HCT116 (cell line): Measurements from ENCODE around the gene TMEM132C. TPM values are rescaled to one million over a fixed set of nuclear protein-coding genes. Genes with fewer than 3 reads are reported as not detected.
"Not testable (repeated sequence)": the region's sequence is repeated elsewhere in the genome, so short reads cannot be mapped to it uniquely, and the experiment has no call there.

Experiments
- ATAC-seq: fragments of 200-7000 bp; cut with Tn5 transposase; 2 replicates; pipeline ENCODE4 v1.9.1; 2020; ENCODE audit warnings: mild to moderate bottlenecking, moderate library complexity
- BruUV-seq: library from RNA; stranded (reverse); fragments of 400-500 nt; replicated peaks from 2 replicates; lab custom pipeline; 2021; lab: Mats Ljungman, UMichigan
- CTCF ChIA-PET: fragments of 300-600 bp; sonication (Branson Sonifier 250); formaldehyde crosslinking; loops from one replicate; lab custom pipeline; 2021; ENCODE audit warnings: antibody characterized with exemption; lab: Charles Lee
- POLR2A ChIA-PET: fragments of 300-600, 350-600 bp; sonication (Branson Sonifier 250); formaldehyde crosslinking; loops from one replicate; lab custom pipeline; 2021; ENCODE audit warnings: antibody characterized with exemption; lab: Charles Lee
- RAD21 ChIA-PET, 2 experiments: fragments of 300-600 bp; sonication (Branson Sonifier 250); formaldehyde crosslinking; loops; one replicate each; lab custom pipeline; 2023; ENCODE audit warnings: low total read pairs in 2 of 2; ENCODE audit not compliant: uncharacterized antibody in 2 of 2, unreplicated experiment in 2 of 2, low non-redundant PET in 1 of 2; lab: Charles Lee
- DNase-seq: peaks from one replicate; pipeline ENCODE4 v3.0.0-alpha.2; 2010; ENCODE audit warnings: low read depth, low spot score
- H2AFZ ChIP-seq: fragments of 200-600 bp; shearing (Covaris generic), sonication (generic); 2 replicates; pipeline ENCODE4 v1.6.1; 2017; ENCODE audit warnings: low read depth, mixed run types, mixed read lengths, antibody characterized with exemption, low read length; ENCODE audit not compliant: poor library complexity, severe bottlenecking
- H3K27ac ChIP-seq: 2 replicates; pipeline ENCODE4 v1.5.1; 2012; ENCODE audit warnings: low read depth, low read length
- H3K27me3 ChIP-seq: fragments of 200-600 bp; sonication (generic); 2 replicates; pipeline ENCODE4 v1.6.1; 2016; ENCODE audit warnings: mixed run types, low read length, mixed read lengths; ENCODE audit not compliant: insufficient read depth
- H3K36me3 ChIP-seq, 2 experiments: fragments of 200-500 bp in 1 of 2; fragments of 200-600 bp in 1 of 2; sonication (Bioruptor generic) in 1 of 2; sonication (generic) in 1 of 2; 2 replicates each; pipeline versions ENCODE4 v1.5.1 to v1.6.1; 2014 to 2016; ENCODE audit warnings: low read length in 2 of 2, inconsistent platforms in 1 of 2, mixed read lengths in 1 of 2, mixed run types in 1 of 2; ENCODE audit not compliant: insufficient read depth in 2 of 2, control insufficient read depth in 1 of 2
- H3K4me1 ChIP-seq, 2 experiments: fragments of 200-600 bp in 1 of 2; sonication (generic) in 1 of 2; 2 replicates each; pipeline versions ENCODE4 v1.5.1 to v1.6.1; 2012 to 2017; ENCODE audit warnings: low read length in 2 of 2, inconsistent platforms in 1 of 2, mild to moderate bottlenecking in 1 of 2, mixed read lengths in 1 of 2, mixed run types in 1 of 2, moderate library complexity in 1 of 2; ENCODE audit not compliant: insufficient read depth in 2 of 2, control insufficient read depth in 1 of 2
- H3K4me2 ChIP-seq: fragments of 200-600 bp; sonication (generic); 2 replicates; pipeline ENCODE4 v1.6.1; 2017; ENCODE audit warnings: mixed run types, low read length, mixed read lengths
- H3K4me3 ChIP-seq, 2 experiments: fragments of 200-600 bp in 1 of 2; sonication (generic) in 1 of 2; replicated peaks in 1 of 2; 2 replicates each; pipeline ENCODE4 v1.5.1; 2011 to 2016; ENCODE audit warnings: low read length in 2 of 2, control low read depth in 1 of 2, low read depth in 1 of 2, mild to moderate bottlenecking in 1 of 2, mixed read lengths in 1 of 2, mixed run types in 1 of 2
- H3K79me2 ChIP-seq: fragments of 200-600 bp; sonication (generic); 2 replicates; pipeline ENCODE4 v1.6.1; 2017; ENCODE audit warnings: mild to moderate bottlenecking, mixed run types, low read length, moderate library complexity, mixed read lengths; ENCODE audit not compliant: insufficient read depth
- H3K9ac ChIP-seq: fragments of 200-600 bp; sonication (generic); 2 replicates; pipeline ENCODE4 v1.6.1; 2016; ENCODE audit warnings: low read length, mixed read lengths
- H3K9me2 ChIP-seq: fragments of 200-600 bp; sonication (generic), shearing (Covaris generic); 2 replicates; pipeline ENCODE4 v1.6.1; 2017; ENCODE audit warnings: mixed run types, mild to moderate bottlenecking, moderate library complexity; ENCODE audit not compliant: insufficient read depth
- H3K9me3 ChIP-seq, 2 experiments: fragments of 200-500 bp in 1 of 2; fragments of 200-600 bp in 1 of 2; sonication (Bioruptor generic) in 1 of 2; sonication (generic) in 1 of 2; 2 replicates each; pipeline ENCODE4 v1.6.1; 2014 to 2017; ENCODE audit warnings: low read length in 2 of 2, mixed read lengths in 2 of 2, inconsistent platforms in 1 of 2, low read depth in 1 of 2, mild to moderate bottlenecking in 1 of 2, mixed run types in 1 of 2, moderate library complexity in 1 of 2; ENCODE audit not compliant: control insufficient read depth in 1 of 2, insufficient read depth in 1 of 2
- H4K20me1 ChIP-seq: fragments of 200-600 bp; sonication (generic), shearing (Covaris generic); 2 replicates; pipeline ENCODE4 v1.6.1; 2017; ENCODE audit warnings: mixed run types, mild to moderate bottlenecking, moderate library complexity; ENCODE audit not compliant: insufficient read depth
- CBX3 ChIP-seq: IDR thresholded peaks from 2 replicates; pipeline ENCODE4 v1.6.1; 2012; ENCODE audit warnings: low read depth
- CEBPB ChIP-seq: IDR thresholded peaks from 2 replicates; pipeline ENCODE4 v1.6.1; 2012; ENCODE audit warnings: low read depth
- ELF1 ChIP-seq: IDR thresholded peaks from 2 replicates; pipeline ENCODE4 v1.6.1; 2012; ENCODE audit warnings: low read depth, borderline replicate concordance
- EZH2 ChIP-seq: fragments of 200-600 bp; sonication (generic); IDR thresholded peaks from 2 replicates; pipeline ENCODE4 v1.6.1; 2017; ENCODE audit warnings: antibody characterized with exemption, mixed run types
- EZH2phosphoT487 ChIP-seq: fragments of 200-600 bp; IDR thresholded peaks from 2 replicates; pipeline ENCODE4 v1.6.1; 2018; ENCODE audit warnings: antibody characterized with exemption, borderline replicate concordance
- JUND ChIP-seq: IDR thresholded peaks from 2 replicates; pipeline ENCODE4 v1.6.1; 2012
- POLR2AphosphoS5 ChIP-seq: IDR thresholded peaks from 2 replicates; pipeline ENCODE4 v1.6.1; 2011; ENCODE audit warnings: mild to moderate bottlenecking, low read depth, low read length, moderate library complexity
- RAD21 ChIP-seq: IDR thresholded peaks from 2 replicates; pipeline ENCODE4 v1.6.1; 2012; ENCODE audit warnings: low read depth, mild to moderate bottlenecking
- YY1 ChIP-seq: IDR thresholded peaks from 2 replicates; pipeline ENCODE4 v1.6.1; 2011; ENCODE audit warnings: low read length, low read depth, moderate library complexity, mild to moderate bottlenecking; ENCODE audit not compliant: insufficient replicate concordance; ENCODE audit errors: extremely low read depth
- intact Hi-C: fragments of 100-400 bp; cut with micrococcal nuclease; formaldehyde crosslinking; loops from 2 replicates; pipeline ENCODE4 v1.10.0; 2022
- total RNA-seq: library from RNA; stranded (reverse); gene quantifications from one replicate; pipeline ENCODE4 v1.2.1, GENCODE V29; 2021; ENCODE audit not compliant: unreplicated experiment
- TF ChIP-seq, protein P1 (sequence below): IDR thresholded peaks from 2 replicates; pipeline ENCODE4 v1.6.1; 2012
- TF ChIP-seq, protein P2 (sequence below): IDR thresholded peaks from 2 replicates; pipeline ENCODE4 v1.6.1; 2012
- TF ChIP-seq, protein P3 (sequence below): IDR thresholded peaks from 2 replicates; pipeline ENCODE4 v1.6.1; 2012; ENCODE audit warnings: low read depth

The TMEM132C gene
- total RNA-seq, 1 experiment from 2014 or later, result not detected

DNA sequence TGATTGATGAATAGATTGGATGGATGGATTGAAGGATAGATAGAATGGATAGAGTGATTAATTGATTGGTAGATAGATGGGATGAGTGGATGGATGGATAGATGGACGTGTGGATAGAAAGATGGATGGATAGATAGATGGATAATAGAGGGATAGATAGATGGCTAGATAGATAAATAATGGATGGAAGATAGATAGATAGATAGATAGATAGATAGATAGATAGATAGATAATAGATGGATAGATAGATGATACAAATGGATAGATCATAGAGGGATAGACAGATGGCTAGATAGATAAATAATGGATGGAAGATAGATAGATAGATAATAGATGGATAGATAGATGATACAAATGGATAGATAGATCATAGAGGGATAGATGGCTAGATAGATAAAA is 337.2 kb downstream of the TMEM132C start:
- H2AFZ ChIP-seq, H3K4me3 ChIP-seq, H3K4me1 ChIP-seq, H3K9me2 ChIP-seq, BruUV-seq, CTCF ChIA-PET, H3K27ac ChIP-seq, RAD21 ChIA-PET, intact Hi-C loops, H4K20me1 ChIP-seq, H3K36me3 ChIP-seq, ATAC-seq, H3K4me2 ChIP-seq, H3K27me3 ChIP-seq, H3K9ac ChIP-seq, DNase-seq, H3K79me2 ChIP-seq, POLR2A ChIA-PET: not testable (repeated sequence)
- peaks cover 3 to 23% of the 10 kb centered on the region in 2 experiments; a peak in 2 of 4 replicates for H3K9me3 ChIP-seq

DNA sequence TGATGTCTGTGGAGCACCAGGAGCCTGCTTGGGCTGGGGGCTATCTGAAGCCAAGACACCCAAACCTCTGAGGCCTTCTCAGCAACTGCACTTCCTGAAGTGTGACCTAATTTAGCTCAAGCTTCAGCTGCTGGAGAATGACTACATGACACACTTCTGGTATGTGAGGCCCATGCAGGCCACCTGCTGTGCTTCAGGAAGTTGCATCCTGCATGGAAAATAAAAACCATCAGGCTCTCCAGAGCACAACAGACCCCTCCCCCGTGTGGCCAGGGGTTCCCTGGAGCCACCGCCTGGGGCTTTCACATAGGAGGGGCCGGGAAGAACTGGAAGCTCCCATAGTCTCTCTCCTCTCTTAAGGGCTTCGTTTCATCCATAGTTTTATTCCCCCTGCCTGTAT is 339.1 kb downstream of the TMEM132C start:
- Histone ChIP-seq H3K9ac (no peak overlapping the region), H3K9me2 (no peaks in the 10 kb centered on the region), H2AFZ (no peak overlapping the region), H3K4me2 (no peak overlapping the region), H3K27ac (no peak overlapping the region), H3K27me3 (no peaks in the 10 kb centered on the region), H3K79me2 (no peaks in the 10 kb centered on the region), H3K36me3 (no peaks in the 10 kb centered on the region), H3K4me3 (no peak overlapping the region), H3K4me1 (no peaks in the 10 kb centered on the region), H3K9me3 (peaks cover 9 to 21% of the 10 kb centered on the region in 2 experiments; a peak in 2 of 4 replicates), H4K20me1 (no peaks in the 10 kb centered on the region)
- ATAC-seq (no peak), DNase-seq (no peak)
- RAD21 ChIA-PET, result no interaction called here
- POLR2A ChIA-PET, result no interaction called here
- BruUV-seq, result no TSS peak
- intact Hi-C loops, result no loop called here
- TF ChIP-seq ELF1, result no peak
- TF ChIP-seq POLR2AphosphoS5, result no peak
- TF ChIP-seq EZH2, result no peak
- TF ChIP-seq, protein P1, sequence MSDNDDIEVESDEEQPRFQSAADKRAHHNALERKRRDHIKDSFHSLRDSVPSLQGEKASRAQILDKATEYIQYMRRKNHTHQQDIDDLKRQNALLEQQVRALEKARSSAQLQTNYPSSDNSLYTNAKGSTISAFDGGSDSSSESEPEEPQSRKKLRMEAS, result no peak
- no peak for TF ChIP-seq EZH2phosphoT487
- no peak for TF ChIP-seq YY1
- TF ChIP-seq, protein P2, sequence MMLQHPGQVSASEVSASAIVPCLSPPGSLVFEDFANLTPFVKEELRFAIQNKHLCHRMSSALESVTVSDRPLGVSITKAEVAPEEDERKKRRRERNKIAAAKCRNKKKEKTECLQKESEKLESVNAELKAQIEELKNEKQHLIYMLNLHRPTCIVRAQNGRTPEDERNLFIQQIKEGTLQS, result no peak
- TF ChIP-seq CBX3, result no peak
- TF ChIP-seq CEBPB, result no peak
- TF ChIP-seq RAD21, result no peak
- TF ChIP-seq JUND, result no peak
- TF ChIP-seq, protein P3, sequence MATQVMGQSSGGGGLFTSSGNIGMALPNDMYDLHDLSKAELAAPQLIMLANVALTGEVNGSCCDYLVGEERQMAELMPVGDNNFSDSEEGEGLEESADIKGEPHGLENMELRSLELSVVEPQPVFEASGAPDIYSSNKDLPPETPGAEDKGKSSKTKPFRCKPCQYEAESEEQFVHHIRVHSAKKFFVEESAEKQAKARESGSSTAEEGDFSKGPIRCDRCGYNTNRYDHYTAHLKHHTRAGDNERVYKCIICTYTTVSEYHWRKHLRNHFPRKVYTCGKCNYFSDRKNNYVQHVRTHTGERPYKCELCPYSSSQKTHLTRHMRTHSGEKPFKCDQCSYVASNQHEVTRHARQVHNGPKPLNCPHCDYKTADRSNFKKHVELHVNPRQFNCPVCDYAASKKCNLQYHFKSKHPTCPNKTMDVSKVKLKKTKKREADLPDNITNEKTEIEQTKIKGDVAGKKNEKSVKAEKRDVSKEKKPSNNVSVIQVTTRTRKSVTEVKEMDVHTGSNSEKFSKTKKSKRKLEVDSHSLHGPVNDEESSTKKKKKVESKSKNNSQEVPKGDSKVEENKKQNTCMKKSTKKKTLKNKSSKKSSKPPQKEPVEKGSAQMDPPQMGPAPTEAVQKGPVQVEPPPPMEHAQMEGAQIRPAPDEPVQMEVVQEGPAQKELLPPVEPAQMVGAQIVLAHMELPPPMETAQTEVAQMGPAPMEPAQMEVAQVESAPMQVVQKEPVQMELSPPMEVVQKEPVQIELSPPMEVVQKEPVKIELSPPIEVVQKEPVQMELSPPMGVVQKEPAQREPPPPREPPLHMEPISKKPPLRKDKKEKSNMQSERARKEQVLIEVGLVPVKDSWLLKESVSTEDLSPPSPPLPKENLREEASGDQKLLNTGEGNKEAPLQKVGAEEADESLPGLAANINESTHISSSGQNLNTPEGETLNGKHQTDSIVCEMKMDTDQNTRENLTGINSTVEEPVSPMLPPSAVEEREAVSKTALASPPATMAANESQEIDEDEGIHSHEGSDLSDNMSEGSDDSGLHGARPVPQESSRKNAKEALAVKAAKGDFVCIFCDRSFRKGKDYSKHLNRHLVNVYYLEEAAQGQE, result no peak
- CTCF ChIA-PET, result no interaction called here
